Measurements from ENCODE around the gene TUBGCP5.

DNA sequence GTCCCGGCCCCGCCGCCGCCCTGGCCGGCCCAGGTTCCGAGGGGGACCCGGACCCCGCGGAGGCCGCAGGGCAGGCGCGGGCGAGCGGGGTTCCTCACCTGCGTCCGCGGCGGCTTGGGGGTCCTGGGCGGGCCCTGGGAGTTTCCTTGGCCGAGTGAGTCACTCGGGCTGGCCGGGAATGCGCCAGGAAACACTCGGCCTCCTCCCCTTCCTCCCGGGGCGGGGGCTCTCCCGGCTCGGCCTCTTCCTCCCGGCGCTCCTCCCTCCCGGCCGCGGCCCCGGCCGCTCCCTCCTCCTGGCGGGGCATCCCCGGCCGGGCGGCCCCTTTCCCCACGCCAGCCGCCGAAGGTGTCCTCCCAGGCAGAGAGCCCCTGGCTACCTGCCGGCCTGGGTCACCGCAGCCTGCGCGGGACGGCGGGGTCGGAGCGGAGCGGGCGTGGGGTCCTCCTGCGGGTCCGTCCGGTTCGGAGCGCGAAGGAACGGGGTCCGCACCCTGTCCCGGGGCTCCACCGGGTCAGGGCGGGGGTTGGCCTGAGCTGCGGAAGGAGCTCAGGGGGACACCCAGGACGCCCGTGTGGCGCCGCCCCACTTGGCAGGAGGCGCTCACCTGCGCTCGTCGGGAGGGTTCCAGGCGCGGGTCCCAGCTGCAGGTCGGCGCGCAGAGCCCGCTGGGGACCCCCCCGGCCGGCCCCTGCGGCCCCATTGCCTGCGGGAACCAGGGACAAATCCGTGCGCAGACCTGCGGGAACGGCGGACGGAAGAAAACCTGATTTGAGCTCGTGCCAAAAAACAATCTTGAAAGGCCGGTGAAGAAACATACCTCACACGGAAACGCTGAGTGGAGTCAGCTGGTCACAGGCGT, 58.9 kb downstream of the TUBGCP5 start, which contains the start of gene CYFIP1:
- TF ChIP-seq RAD21 (conservative IDR thresholded peaks at IDR 0.05) (no peak), CTCF (IDR thresholded peaks at IDR 0.05; ENCODE audit: poor library complexity, severe bottlenecking) (no peak), EP300 (conservative IDR thresholded peaks at IDR 0.05; ENCODE audit: poor library complexity, severe bottlenecking) (no peak), EZH2 (IDR thresholded peaks at IDR 0.05; ENCODE audit: borderline replicate concordance, insufficient read depth, low read length, poor library complexity, severe bottlenecking) (no peak), REST (IDR thresholded peaks at IDR 0.05; ENCODE audit: borderline replicate concordance) (no peak), POLR2AphosphoS5 (IDR thresholded peaks at IDR 0.05) (no peak)
